ENCODE data around the gene SCN1A.
"Not testable (repeated sequence)": the region's sequence is repeated elsewhere in the genome, so short reads cannot be mapped to it uniquely, and the experiment has no call there.

SCN1A gene

DNA sequence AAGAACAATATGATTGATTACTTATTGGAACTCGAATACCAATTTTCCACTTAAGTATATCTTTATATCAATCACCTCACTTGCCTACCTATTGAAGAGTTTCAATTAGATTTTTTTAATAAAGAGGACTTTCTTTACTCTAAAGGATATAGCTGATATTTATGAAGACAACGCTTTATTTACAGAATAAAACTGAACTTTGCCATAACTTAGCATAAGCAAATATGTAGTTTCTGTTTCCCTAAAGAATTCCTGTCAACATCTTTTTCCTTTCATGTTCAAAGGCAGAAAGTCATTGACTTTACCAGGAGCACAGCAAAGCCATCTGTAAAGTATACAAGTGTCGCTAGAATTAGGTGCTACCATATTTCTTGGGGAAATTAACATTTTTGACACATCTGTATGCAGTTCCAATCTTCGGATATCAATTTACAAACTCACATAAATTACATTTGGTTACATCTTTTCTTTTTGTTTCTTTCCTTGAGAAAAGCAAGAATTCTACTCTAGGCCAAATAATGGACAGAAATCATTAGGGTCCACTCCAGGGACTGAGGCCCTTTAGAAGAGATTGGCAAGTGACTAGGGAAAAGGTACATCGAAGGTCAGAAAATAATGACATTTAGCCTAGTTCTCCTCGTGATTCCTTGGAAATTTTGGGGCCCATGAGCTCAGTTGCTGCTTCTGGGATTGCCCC lies 7.5 kb upstream of the SCN1A start:
- no peak for DNase-seq

GRCh38 chr2:166134252-166135151 lies 6.7 kb upstream of the SCN1A start:
- no peak for DNase-seq

DNA sequence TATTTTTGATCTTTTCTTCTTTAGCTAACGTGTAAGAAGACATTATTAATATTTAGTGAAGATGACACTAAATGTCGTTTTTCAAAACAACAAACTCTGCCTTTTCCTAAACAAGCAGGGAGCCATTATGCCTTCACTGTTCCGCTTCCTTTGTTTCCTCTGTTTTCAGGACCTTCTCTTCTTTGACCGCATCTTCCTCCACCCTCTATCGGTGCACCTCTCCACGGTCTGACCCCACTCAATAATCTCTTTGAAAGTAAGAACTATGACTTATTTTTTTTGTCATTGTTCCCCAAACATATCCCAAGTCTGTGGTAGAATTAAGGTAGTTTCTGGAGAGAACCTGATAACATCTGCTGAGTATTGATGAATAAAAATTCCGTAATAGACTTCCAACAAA lies 5.8 kb upstream of the SCN1A start:
- DNase-seq: no peak

GRCh38 chr2:166128156-166128505 lies 311 bp upstream of the SCN1A start:
- DNase-seq: no peak

DNA sequence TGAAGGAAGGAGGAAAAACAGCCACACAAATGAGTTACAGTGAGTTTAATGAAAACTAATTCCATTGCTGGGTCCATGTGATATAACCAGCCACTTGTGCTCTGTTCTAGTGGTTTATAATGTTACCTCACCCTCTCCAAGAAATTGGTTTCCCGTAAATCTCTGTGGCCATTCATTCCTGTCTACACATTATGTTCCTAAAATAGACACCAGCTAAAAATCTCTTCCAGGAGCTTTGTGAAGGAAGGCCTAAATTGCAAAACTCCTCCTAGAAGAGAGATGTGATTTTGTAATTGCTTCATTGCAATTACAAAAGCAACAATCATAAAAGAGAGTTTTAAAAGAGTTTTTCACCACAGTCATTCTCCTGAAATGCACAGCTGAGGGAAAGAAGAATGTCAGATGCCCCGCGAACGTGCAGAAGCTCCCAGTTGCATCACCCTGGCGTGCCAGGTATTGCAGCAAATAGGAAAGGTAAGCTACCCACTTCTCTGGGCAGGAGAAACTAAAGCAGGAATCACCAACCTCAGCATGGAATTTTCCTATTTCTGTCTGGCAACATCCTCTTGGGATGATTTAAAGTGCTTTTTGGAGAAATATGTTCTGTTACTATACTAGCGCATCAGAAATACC lies 1.7 kb downstream of the SCN1A start:
- no peak for DNase-seq

GRCh38 chr2:166125557-166125956 lies 2.3 kb downstream of the SCN1A start:
- no peak for DNase-seq

DNA sequence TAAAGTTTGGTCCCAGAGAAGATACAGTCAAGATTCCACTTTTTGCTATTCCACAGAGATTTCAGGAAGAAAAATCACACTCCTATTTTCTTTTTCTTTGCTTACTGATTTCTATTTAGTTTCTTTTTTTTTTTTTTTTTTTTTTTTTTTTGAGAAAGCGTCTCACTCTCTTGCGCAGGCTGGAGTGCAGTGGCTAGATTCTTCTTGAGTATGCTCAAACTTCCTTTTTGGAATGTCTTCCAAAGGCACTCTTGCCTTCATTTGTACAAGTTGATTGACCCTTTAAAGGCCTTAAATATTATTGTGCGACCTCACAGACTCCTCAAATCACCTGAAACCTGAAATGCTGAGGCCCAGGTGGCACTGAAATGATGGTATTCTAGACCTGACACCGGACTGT lies 9.6 kb downstream of the SCN1A start:
- DNase-seq: no peak

DNA sequence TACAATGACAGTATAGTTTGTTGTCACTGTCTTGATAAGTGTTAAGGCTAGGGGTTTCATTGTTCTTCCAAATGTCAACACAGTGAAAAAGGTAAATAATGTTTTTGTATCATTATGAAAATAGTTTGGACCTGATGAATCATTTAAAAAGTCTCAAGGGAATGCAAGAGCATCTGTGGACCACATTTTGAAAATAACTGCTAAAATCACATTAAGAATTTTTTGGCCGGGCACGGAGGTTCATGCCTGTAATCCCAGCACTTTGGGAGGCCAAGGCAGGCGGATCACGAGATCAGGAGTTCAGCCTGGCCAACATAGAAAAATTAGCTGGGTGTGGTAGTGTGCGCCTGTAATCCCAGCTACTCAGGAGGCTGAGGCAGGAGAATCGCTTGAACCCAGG lies 10.3 kb downstream of the SCN1A start:
- DNase-seq: no peak

DNA sequence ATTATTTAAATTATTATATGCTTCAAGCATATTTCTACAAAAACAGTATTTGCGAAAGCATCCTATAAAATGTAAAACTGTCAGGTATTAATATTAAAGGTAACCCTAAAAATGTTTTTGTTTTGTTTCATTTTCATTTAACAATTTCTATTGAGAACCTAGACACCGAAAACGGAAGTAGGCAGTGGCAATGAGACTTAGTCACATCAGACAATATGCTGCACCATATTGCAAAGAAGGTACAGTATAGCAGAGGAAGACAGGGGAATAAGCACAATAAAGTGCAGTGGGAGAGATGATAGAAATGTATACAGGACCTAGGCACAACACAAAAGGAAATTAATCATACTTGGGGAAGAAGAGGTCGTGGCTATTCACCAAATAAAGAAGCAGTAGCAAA lies 12.2 kb downstream of the SCN1A start:
- DNase-seq: no peak

- DNase-seq: no peak
Measured at GRCh38 chr2:166112193-166112605, 15.6 kb downstream of the SCN1A start.

DNA sequence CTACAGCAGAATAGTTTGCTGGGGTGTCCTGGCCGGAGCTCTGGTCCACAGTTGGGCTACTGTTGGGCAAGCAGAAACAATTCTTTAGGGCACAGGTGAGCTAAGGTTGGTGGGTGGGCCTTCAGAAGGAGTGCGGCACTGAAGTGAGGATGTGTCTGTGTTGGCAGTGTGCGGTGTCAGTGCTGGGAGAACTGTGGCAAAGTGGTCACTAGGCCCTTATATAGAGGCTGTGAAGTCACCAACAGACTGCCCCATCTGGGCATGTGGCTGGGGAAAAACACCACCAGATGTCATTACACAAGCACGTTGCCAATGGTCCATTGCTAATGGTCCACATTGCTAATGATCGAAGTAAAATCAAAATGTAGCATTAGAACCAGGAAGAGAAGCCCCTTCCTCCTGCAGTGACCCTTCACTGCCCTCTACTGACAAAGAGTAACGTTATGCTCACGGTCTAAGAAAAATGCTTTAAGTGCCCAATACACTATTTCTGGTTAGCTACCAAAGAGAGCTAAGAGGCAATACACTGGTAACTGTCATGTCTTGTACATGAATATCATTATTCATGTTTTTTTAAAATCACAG lies 21.3 kb downstream of the SCN1A start:
- DNase-seq: no peak

DNA sequence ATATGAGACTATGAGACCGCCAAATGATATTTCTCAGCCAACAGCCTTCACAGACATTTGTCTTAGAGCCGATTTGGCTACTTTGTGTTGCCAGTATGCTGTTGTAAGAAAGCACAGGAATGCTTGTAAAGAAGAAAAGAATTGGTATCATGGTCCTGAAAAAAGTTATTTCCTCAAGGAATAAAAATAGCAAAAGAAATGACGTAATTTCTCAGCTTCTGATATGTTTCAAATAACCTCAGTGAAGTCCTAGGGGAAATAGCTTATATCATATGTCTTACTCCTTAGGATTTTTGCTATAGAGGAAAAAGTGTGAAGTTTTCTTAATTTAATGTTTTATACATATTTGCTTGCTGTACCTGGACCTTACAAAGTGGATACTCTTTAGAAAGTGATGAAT lies 23.0 kb downstream of the SCN1A start:
- DNase-seq: no peak

DNA sequence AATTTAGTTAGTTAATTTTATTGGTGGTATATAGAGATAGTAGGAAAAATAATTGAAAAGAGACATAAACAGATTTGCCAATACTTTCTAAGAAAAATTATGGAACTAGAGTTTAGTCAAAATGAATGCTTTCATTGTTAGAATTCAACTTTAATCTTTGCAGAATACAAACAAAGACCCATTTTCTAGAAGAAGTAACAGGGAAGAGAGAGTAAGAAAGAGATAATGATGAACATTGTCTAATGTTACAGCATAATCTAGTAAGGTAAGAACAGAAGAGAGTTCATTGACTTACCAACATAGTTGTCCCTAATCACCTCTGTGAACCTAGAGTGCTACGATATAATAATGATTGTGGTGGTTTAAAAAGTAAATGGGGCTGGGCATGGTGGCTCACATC lies 23.7 kb downstream of the SCN1A start:
- DNase-seq: no peak

DNA sequence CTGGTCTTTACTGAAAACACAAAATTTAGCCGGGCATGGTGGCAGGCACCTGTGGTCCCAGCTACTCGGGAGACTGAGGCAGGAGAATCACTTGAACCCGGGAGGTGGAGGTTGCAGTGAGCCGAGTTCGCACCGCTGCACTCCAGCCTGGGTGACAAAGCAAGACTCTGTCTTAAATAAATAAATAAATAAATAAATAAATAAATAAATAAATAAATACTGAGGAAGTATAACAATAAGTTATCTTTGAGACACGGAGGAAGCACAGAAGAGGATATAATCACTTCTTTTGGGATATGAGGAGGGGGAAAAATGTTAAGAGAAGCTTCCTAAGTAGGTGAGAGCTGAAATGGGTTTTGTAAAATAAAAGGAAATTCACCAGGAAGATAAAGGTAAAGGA lies 24.5 kb downstream of the SCN1A start:
- DNase-seq: not testable (repeated sequence)

DNA sequence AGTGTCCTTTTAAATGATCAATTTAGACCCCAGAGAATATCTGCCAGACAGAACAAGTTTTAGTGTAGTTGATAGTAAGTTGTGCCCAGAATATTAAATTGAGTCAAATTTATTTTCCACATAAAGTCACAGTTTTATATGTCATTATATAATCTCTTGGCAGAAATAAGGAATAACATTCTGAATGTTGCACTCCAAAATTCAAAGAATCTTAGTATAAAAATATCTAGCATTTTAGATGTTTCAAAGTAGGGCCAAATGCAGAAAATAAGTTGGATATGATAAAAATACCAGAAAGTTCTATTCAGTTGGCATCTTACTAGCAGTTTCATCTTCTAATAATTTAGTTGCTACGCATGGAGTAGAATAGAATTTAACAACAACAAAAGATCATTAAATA lies 33.5 kb downstream of the SCN1A start:
- no peak for DNase-seq

GRCh38 chr2:166092889-166093288 lies 34.9 kb downstream of the SCN1A start:
- no peak for DNase-seq

DNA sequence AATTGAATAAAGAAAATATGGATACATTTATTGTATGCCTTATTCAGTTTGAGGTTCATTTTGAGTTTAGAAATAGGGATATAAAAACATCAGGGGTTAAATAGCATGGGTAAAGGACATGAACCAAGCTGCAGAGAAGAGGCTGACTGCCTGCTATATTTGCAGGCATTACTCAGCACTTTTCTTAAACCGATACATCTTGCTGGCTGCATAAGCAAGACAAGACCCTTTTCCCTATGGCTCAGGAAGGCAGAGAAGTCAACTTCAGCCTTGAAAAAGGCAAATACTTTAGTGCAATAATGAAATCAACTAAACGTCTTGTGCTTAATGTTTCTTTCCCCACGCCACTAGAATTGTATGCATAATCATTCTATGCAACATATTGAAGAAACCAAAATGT lies 36.4 kb downstream of the SCN1A start:
- DNase-seq: no peak

GRCh38 chr2:166090908-166091307 lies 36.9 kb downstream of the SCN1A start:
- no peak for DNase-seq

- no peak for DNase-seq
Measured at GRCh38 chr2:166090346-166090745, 37.5 kb downstream of the SCN1A start.

GRCh38 chr2:166088634-166089033 lies 39.2 kb downstream of the SCN1A start:
- no peak for DNase-seq

GRCh38 chr2:166084301-166084700 lies 43.5 kb downstream of the SCN1A start:
- no peak for DNase-seq

DNA sequence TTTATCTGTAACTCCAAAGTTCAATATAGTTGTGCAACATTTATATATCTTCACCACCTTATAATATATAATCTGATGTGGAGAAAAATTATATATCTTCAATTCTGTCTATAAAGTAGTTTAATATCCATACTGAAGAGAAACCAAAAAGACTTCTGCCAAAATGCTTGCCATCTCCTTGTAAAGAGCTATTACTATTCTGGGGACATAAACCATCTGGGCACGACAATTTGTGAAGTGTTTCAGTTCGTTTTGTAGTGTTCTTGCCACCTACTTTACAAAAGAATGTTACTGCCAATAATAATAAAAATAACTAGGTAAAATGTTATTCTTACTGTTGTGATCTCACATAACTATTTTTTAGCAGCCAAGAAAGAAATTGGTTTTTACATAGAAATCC lies 45.1 kb downstream of the SCN1A start:
- DNase-seq: no peak

- no peak for DNase-seq
Measured at GRCh38 chr2:166081852-166082251, 46.0 kb downstream of the SCN1A start.
